HepG2 (cell line): ENCODE results near the gene SPRED2. TPM values are rescaled to one million over a fixed set of nuclear protein-coding genes. Genes with fewer than 3 reads are reported as not detected.

Experiments used
- FLYWCH1 ChIP-seq: sonication (generic); formaldehyde crosslinking; IDR thresholded peaks from 2 replicates; pipeline ENCODE4 v1.8.1; 2023; ENCODE audit warnings: mild to moderate bottlenecking, missing genetic modification reagents
- HNRNPL ChIP-seq: fragments of 200-400 bp; formaldehyde crosslinking; IDR thresholded peaks from 2 replicates; pipeline ENCODE4 v1.6.1; 2017; ENCODE audit warnings: mild to moderate bottlenecking, low read depth, low read length
- MZF1 ChIP-seq: sonication (generic); formaldehyde crosslinking; IDR thresholded peaks from 2 replicates; pipeline ENCODE4 v1.8.1; 2023; ENCODE audit warnings: mild to moderate bottlenecking, missing genetic modification reagents, borderline replicate concordance
- RXRA ChIP-seq: sonication (generic); formaldehyde crosslinking; IDR thresholded peaks from 2 replicates; pipeline ENCODE4 v1.5.1; 2020; ENCODE audit warnings: missing genetic modification reagents
- ZNF451 ChIP-seq: sonication (generic); formaldehyde crosslinking; IDR thresholded peaks from 2 replicates; pipeline ENCODE4 v1.5.0; 2020; ENCODE audit warnings: mild to moderate bottlenecking, missing genetic modification reagents
- ZNF720 ChIP-seq: sonication (generic); formaldehyde crosslinking; IDR thresholded peaks from 2 replicates; pipeline ENCODE4 v1.4.0; 2020; ENCODE audit warnings: missing genetic modification reagents
- polyA plus RNA-seq, 8 experiments: library from polyadenylated mRNA; depleted of rRNA in 3 of 8; stranded (reverse) in 7 of 8; unstranded in 1 of 8; fragments of >200 nt; fragmentation: Illumina TruSeq in 4 of 8; extraction: Trizol in 4 of 8; gene quantifications; 2 replicates each; pipeline versions ENCODE4 v1.2.1 to v1.2.3, GENCODE V29; 2011 to 2016; ENCODE audit warnings: low read depth in 4 of 8, missing spikeins in 1 of 8, mixed read lengths in 1 of 8; ENCODE audit not compliant: insufficient read depth in 1 of 8
- total RNA-seq, 5 experiments: library from RNA; depleted of rRNA; stranded (reverse); fragments of >200 nt; fragmentation: Illumina TruSeq; extraction: Trizol; gene quantifications; 2 replicates each; pipeline ENCODE4 v1.2.3, GENCODE V29; 2016; ENCODE audit warnings: low read depth in 1 of 5
- TF ChIP-seq, protein P1 (sequence below): sonication (generic); formaldehyde crosslinking; IDR thresholded peaks from 2 replicates; pipeline ENCODE4 v1.5.1; 2020; ENCODE audit warnings: mild to moderate bottlenecking, missing genetic modification reagents, borderline replicate concordance
- TF ChIP-seq, protein P2 (sequence below): sonication (generic); formaldehyde crosslinking; conservative IDR thresholded peaks from 2 replicates; pipeline ENCODE4 v1.4.0; 2020; ENCODE audit warnings: missing genetic modification reagents
- TF ChIP-seq, protein P3 (sequence below): IDR thresholded peaks from 2 replicates; pipeline ENCODE4 v1.6.1; 2012; ENCODE audit warnings: inconsistent platforms
- TF ChIP-seq, protein P4 (sequence below), 2 experiments: fragments of 450-650 bp in 1 of 2; sonication (generic) in 1 of 2; formaldehyde crosslinking in 1 of 2; IDR thresholded peaks; 2 replicates each; pipeline versions ENCODE4 v1.6.1 to v1.8.0; 2016 to 2022; ENCODE audit warnings: antibody characterized with exemption in 1 of 2, mild to moderate bottlenecking in 1 of 2, missing genetic modification reagents in 1 of 2

Gene SPRED2
- total and polyA plus RNA-seq, 2 of the 13 experiments (the other 11 are each of a cell fraction or from before 2014, with no cell fraction given) = 13.0 to 37.0 TPM

DNA sequence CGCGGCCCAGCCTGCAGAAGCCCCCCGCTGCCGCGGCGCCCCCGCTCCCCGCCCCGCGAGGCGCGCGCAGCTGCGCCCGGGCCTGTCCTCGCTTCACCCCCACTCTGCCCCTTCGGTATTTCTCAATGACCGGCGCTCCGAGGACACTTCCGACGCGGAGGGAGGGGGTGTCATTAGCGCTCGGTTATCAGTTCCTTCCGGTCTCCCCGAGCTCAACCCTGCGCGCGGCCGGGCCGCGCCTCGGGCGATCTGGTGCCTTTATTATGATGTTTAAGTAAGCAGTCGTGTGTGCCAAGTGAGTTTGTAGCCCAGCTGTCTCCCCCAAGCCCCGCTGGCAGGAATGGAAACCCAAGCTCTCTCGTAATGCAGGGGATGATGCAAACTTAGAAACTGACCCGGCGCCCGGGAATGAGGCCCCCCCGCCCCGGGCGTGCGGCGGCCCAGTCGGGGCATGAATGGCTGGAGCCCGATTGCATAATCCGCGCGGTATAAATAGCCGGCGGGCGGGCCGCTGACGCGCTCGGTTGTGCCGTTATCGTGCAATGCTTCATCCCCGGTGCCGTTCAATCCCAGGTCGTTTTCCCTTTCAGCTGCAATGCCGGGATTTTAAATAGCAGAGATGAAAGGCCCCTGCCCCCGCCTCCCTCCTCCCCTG is 3.9 kb upstream of the SPRED2 start (continued):
- TF ChIP-seq, protein P1, sequence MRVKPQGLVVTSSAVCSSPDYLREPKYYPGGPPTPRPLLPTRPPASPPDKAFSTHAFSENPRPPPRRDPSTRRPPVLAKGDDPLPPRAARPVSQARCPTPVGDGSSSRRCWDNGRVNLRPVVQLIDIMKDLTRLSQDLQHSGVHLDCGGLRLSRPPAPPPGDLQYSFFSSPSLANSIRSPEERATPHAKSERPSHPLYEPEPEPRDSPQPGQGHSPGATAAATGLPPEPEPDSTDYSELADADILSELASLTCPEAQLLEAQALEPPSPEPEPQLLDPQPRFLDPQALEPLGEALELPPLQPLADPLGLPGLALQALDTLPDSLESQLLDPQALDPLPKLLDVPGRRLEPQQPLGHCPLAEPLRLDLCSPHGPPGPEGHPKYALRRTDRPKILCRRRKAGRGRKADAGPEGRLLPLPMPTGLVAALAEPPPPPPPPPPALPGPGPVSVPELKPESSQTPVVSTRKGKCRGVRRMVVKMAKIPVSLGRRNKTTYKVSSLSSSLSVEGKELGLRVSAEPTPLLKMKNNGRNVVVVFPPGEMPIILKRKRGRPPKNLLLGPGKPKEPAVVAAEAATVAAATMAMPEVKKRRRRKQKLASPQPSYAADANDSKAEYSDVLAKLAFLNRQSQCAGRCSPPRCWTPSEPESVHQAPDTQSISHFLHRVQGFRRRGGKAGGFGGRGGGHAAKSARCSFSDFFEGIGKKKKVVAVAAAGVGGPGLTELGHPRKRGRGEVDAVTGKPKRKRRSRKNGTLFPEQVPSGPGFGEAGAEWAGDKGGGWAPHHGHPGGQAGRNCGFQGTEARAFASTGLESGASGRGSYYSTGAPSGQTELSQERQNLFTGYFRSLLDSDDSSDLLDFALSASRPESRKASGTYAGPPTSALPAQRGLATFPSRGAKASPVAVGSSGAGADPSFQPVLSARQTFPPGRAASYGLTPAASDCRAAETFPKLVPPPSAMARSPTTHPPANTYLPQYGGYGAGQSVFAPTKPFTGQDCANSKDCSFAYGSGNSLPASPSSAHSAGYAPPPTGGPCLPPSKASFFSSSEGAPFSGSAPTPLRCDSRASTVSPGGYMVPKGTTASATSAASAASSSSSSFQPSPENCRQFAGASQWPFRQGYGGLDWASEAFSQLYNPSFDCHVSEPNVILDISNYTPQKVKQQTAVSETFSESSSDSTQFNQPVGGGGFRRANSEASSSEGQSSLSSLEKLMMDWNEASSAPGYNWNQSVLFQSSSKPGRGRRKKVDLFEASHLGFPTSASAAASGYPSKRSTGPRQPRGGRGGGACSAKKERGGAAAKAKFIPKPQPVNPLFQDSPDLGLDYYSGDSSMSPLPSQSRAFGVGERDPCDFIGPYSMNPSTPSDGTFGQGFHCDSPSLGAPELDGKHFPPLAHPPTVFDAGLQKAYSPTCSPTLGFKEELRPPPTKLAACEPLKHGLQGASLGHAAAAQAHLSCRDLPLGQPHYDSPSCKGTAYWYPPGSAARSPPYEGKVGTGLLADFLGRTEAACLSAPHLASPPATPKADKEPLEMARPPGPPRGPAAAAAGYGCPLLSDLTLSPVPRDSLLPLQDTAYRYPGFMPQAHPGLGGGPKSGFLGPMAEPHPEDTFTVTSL = peak; percentile 38; the same call in 1 of the 2 replicates
- TF ChIP-seq HNRNPL (peak; percentile 57; the same call in 1 of the 2 replicates), RXRA (CRISPR knock-in tag) (peak; percentile 90), FLYWCH1 (CRISPR knock-in tag) (no peak; the same call in 1 of the 2 replicates), ZNF451 (CRISPR knock-in tag) (no peak; the same call in 1 of the 2 replicates), ZNF720 (CRISPR knock-in tag) (no peak), MZF1 (no peak)
- TF ChIP-seq, protein P2, sequence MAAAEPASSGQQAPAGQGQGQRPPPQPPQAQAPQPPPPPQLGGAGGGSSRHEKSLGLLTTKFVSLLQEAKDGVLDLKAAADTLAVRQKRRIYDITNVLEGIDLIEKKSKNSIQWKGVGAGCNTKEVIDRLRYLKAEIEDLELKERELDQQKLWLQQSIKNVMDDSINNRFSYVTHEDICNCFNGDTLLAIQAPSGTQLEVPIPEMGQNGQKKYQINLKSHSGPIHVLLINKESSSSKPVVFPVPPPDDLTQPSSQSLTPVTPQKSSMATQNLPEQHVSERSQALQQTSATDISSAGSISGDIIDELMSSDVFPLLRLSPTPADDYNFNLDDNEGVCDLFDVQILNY (CRISPR knock-in tag) = no peak
- TF ChIP-seq, protein P3, sequence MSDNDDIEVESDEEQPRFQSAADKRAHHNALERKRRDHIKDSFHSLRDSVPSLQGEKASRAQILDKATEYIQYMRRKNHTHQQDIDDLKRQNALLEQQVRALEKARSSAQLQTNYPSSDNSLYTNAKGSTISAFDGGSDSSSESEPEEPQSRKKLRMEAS = peak; percentile 78
- TF ChIP-seq, protein P4, sequence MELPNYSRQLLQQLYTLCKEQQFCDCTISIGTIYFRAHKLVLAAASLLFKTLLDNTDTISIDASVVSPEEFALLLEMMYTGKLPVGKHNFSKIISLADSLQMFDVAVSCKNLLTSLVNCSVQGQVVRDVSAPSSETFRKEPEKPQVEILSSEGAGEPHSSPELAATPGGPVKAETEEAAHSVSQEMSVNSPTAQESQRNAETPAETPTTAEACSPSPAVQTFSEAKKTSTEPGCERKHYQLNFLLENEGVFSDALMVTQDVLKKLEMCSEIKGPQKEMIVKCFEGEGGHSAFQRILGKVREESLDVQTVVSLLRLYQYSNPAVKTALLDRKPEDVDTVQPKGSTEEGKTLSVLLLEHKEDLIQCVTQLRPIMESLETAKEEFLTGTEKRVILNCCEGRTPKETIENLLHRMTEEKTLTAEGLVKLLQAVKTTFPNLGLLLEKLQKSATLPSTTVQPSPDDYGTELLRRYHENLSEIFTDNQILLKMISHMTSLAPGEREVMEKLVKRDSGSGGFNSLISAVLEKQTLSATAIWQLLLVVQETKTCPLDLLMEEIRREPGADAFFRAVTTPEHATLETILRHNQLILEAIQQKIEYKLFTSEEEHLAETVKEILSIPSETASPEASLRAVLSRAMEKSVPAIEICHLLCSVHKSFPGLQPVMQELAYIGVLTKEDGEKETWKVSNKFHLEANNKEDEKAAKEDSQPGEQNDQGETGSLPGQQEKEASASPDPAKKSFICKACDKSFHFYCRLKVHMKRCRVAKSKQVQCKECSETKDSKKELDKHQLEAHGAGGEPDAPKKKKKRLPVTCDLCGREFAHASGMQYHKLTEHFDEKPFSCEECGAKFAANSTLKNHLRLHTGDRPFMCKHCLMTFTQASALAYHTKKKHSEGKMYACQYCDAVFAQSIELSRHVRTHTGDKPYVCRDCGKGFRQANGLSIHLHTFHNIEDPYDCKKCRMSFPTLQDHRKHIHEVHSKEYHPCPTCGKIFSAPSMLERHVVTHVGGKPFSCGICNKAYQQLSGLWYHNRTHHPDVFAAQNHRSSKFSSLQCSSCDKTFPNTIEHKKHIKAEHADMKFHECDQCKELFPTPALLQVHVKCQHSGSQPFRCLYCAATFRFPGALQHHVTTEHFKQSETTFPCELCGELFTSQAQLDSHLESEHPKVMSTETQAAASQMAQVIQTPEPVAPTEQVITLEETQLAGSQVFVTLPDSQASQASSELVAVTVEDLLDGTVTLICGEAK (IDR thresholded peaks at IDR 0.05) = no peak
- TF ChIP-seq, protein P4 (CRISPR knock-in tag; IDR thresholded peaks at IDR 0.05) = 0 out of 2 replicates have a peak, but pooled peaks have one; percentile 60
